Progenitor cell of endocrine pancreas (in vitro differentiated cells): Measurements from ENCODE around the gene MTHFSD. TPM values are rescaled to one million over a fixed set of nuclear protein-coding genes. Genes with fewer than 3 reads are reported as not detected.

Source experiments
- DNase-seq: peaks from one replicate; pipeline ENCODE4 v3.0.0; 2021; ENCODE audit warnings: low spot score; ENCODE audit not compliant: unreplicated experiment
- H3K27ac Mint-ChIP-seq: 2 replicates; pipeline ENCODE4 v1.8.0; 2021; ENCODE audit warnings: mild to moderate bottlenecking, moderate library complexity, mixed read lengths
- H3K27me3 Mint-ChIP-seq: 2 replicates; pipeline ENCODE4 v1.8.0; 2021; ENCODE audit warnings: mixed read lengths
- H3K36me3 Mint-ChIP-seq: 2 replicates; pipeline ENCODE4 v1.8.0; 2022; ENCODE audit warnings: mixed read lengths; ENCODE audit not compliant: insufficient read depth
- H3K4me1 Mint-ChIP-seq: 2 replicates; pipeline ENCODE4 v1.8.0; 2021; ENCODE audit warnings: low read depth, mixed read lengths
- H3K4me3 Mint-ChIP-seq: 2 replicates; pipeline ENCODE4 v1.8.0; 2021; ENCODE audit warnings: low read depth, mild to moderate bottlenecking, moderate library complexity, mixed read lengths
- H3K9me3 Mint-ChIP-seq: 2 replicates; pipeline ENCODE4 v1.8.0; 2021; ENCODE audit warnings: low read depth, mixed read lengths
- total RNA-seq: library from RNA; stranded (reverse); gene quantifications from 2 replicates; pipeline ENCODE4 v1.2.1, GENCODE V29; 2021
- TF ChIP-seq, protein P1 (sequence below): fragments of 200-600 bp; sonication (generic); IDR thresholded peaks from one replicate; pipeline ENCODE4 v1.5.0; 2021; ENCODE audit warnings: antibody characterized with exemption, mild to moderate bottlenecking; ENCODE audit not compliant: unreplicated experiment

MTHFSD gene
- total RNA-seq, 1 donor from 2014 or later = 21.8 TPM

DNA sequence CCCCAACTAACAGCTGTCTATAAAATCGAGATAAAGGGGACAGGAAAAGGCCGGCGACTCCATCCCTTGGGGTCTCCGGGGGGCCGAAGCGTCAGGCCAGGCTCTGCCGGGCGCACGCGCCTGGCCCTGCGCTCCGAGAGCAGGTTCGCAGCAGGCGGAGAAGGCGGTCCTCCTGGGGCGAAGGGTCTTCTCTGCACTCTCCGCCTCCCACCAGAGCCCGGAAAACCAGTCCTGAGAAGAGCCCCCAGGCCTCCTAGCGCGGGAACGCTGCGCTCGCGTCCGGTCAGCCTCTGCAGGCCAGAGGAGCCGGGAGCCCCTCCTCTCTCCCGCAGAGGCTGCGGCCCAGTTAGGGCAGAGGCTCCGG is 39.6 kb downstream of the MTHFSD start:
- Mint-ChIP-seq H3K9me3 (no peaks in the 10 kb centered on the region), H3K4me1 (peaks cover 2% of the 10 kb centered on the region), H3K36me3 (no peaks in the 10 kb centered on the region), H3K27ac (no peak overlapping the region), H3K27me3 (peaks cover 88% of the 10 kb centered on the region), H3K4me3 (no peak overlapping the region)
- DNase-seq = no peak
- TF ChIP-seq, protein P1, sequence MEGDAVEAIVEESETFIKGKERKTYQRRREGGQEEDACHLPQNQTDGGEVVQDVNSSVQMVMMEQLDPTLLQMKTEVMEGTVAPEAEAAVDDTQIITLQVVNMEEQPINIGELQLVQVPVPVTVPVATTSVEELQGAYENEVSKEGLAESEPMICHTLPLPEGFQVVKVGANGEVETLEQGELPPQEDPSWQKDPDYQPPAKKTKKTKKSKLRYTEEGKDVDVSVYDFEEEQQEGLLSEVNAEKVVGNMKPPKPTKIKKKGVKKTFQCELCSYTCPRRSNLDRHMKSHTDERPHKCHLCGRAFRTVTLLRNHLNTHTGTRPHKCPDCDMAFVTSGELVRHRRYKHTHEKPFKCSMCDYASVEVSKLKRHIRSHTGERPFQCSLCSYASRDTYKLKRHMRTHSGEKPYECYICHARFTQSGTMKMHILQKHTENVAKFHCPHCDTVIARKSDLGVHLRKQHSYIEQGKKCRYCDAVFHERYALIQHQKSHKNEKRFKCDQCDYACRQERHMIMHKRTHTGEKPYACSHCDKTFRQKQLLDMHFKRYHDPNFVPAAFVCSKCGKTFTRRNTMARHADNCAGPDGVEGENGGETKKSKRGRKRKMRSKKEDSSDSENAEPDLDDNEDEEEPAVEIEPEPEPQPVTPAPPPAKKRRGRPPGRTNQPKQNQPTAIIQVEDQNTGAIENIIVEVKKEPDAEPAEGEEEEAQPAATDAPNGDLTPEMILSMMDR = no peak

- Mint-ChIP-seq H3K27me3 (peaks cover 82% of the 10 kb centered on the region), H3K4me3 (no peak overlapping the region)
Observed at GRCh38 chr16:86514481-86515376, 40.3 kb downstream of the MTHFSD start.

GRCh38 chr16:86513471-86514277 is 41.4 kb downstream of the MTHFSD start:
- peaks cover 4% of the 10 kb centered on the region for H3K4me1 Mint-ChIP-seq
- TF ChIP-seq, protein P1 = no peak
- H3K4me3 Mint-ChIP-seq = no peak overlapping the region
- no peaks in the 10 kb centered on the region for H3K36me3 Mint-ChIP-seq
- no peaks in the 10 kb centered on the region for H3K9me3 Mint-ChIP-seq
- H3K27ac Mint-ChIP-seq = no peak overlapping the region
- peaks cover 77% of the 10 kb centered on the region for H3K27me3 Mint-ChIP-seq
- DNase-seq = no peak

More at GRCh38 chr16:86514481-86515376, 40.3 kb downstream of the MTHFSD start:
- peaks cover 2% of the 10 kb centered on the region for H3K4me1 Mint-ChIP-seq
- TF ChIP-seq, protein P1 = no peak
- no peaks in the 10 kb centered on the region for H3K9me3 Mint-ChIP-seq
- no peak overlapping the region for H3K27ac Mint-ChIP-seq
- DNase-seq = no peak
- no peaks in the 10 kb centered on the region for H3K36me3 Mint-ChIP-seq

- TF ChIP-seq, protein P1 = no peak
- no peak for DNase-seq
- Mint-ChIP-seq H3K36me3 (no peaks in the 10 kb centered on the region), H3K4me3 (no peak overlapping the region), H3K27ac (no peak overlapping the region), H3K4me1 (peaks cover 4% of the 10 kb centered on the region), H3K9me3 (no peaks in the 10 kb centered on the region), H3K27me3 (peaks cover 72% of the 10 kb centered on the region)
Observed at GRCh38 chr16:86512860-86513470, 42.1 kb downstream of the MTHFSD start.

GRCh38 chr16:86512301-86512859 is 42.7 kb downstream of the MTHFSD start:
- TF ChIP-seq, protein P1 = no peak
- no peak overlapping the region for H3K4me3 Mint-ChIP-seq
- peaks cover 4% of the 10 kb centered on the region for H3K4me1 Mint-ChIP-seq
- peaks cover 72% of the 10 kb centered on the region for H3K27me3 Mint-ChIP-seq
- no peaks in the 10 kb centered on the region for H3K9me3 Mint-ChIP-seq
- H3K36me3 Mint-ChIP-seq = no peaks in the 10 kb centered on the region
- no peak overlapping the region for H3K27ac Mint-ChIP-seq
- no peak for DNase-seq
